A673 (cell line): ENCODE data around the gene ZEB2. TPM values are rescaled to one million over a fixed set of nuclear protein-coding genes. Genes with fewer than 3 reads are reported as not detected.

Experiments
- BruUV-seq: library from RNA; stranded (reverse); fragments of 400-500 nt; replicated peaks from 2 replicates; lab custom pipeline; 2021; lab: Mats Ljungman, UMichigan
- CTCF ChIA-PET: fragments of 300-600 bp; sonication (Branson Sonifier 250); formaldehyde crosslinking; loops from one replicate; lab custom pipeline; 2022; ENCODE audit warnings: antibody characterized with exemption; lab: Charles Lee
- POLR2A ChIA-PET: fragments of 300-600 bp; sonication (Branson Sonifier 250); formaldehyde crosslinking; loops from one replicate; lab custom pipeline; 2022; ENCODE audit warnings: antibody characterized with exemption; ENCODE audit not compliant: low non-redundant PET; lab: Charles Lee
- DNase-seq: peaks from one replicate; pipeline ENCODE4 v3.0.0-alpha.2; 2015; ENCODE audit warnings: low spot score
- H3K27ac ChIP-seq: fragments of 200-600 bp; sonication (generic); 2 replicates; pipeline ENCODE4 v1.5.1; 2016; ENCODE audit warnings: mixed run types, low read depth, mild to moderate bottlenecking, mixed read lengths, antibody characterized with exemption, low read length; ENCODE audit not compliant: poor library complexity, severe bottlenecking
- H3K27me3 ChIP-seq: fragments of 200-600 bp; sonication (generic); replicated peaks from 2 replicates; pipeline ENCODE4 v1.6.1; 2017; ENCODE audit warnings: mixed run types, low read depth, mild to moderate bottlenecking, mixed read lengths, antibody characterized with exemption, low read length; ENCODE audit not compliant: insufficient read depth, poor library complexity
- H3K36me3 ChIP-seq: fragments of 200-600 bp; sonication (generic); 2 replicates; pipeline ENCODE4 v1.6.1; 2016; ENCODE audit warnings: mixed run types, mild to moderate bottlenecking, mixed read lengths, antibody characterized with exemption, low read length; ENCODE audit not compliant: insufficient read depth, poor library complexity, severe bottlenecking
- H3K4me1 ChIP-seq: fragments of 200-600 bp; sonication (generic); 2 replicates; pipeline ENCODE4 v1.6.1; 2017; ENCODE audit warnings: mixed run types, mild to moderate bottlenecking, mixed read lengths, antibody characterized with exemption, low read length; ENCODE audit not compliant: insufficient read depth, poor library complexity, severe bottlenecking
- H3K4me3 ChIP-seq: fragments of 200-600 bp; sonication (generic); 2 replicates; pipeline ENCODE4 v1.5.1; 2016; ENCODE audit warnings: low read depth, mixed run types, mild to moderate bottlenecking, mixed read lengths, low read length; ENCODE audit not compliant: poor library complexity, severe bottlenecking
- H3K9me3 ChIP-seq: fragments of 200-600 bp; sonication (generic); 2 replicates; pipeline ENCODE4 v1.6.1; 2016; ENCODE audit warnings: mixed run types, low read depth, mild to moderate bottlenecking, mixed read lengths, antibody characterized with exemption, low read length; ENCODE audit not compliant: poor library complexity, severe bottlenecking
- EZH2 ChIP-seq: fragments of 200-600 bp; sonication (generic); IDR thresholded peaks from 2 replicates; pipeline ENCODE4 v1.6.1; 2017; ENCODE audit warnings: borderline replicate concordance, low read depth, mild to moderate bottlenecking, mixed read lengths, antibody characterized with exemption, low read length; ENCODE audit not compliant: poor library complexity, severe bottlenecking
- intact Hi-C: fragments of 100-400 bp; cut with micrococcal nuclease; formaldehyde crosslinking; loops from one replicate; pipeline ENCODE4 v1.10.0; 2022; ENCODE audit not compliant: unreplicated experiment
- total RNA-seq: library from RNA; stranded (reverse); gene quantifications from 2 replicates; pipeline ENCODE4 v1.2.3, GENCODE V29; 2021
- TF ChIP-seq, protein P1 (sequence below): fragments of 300-800, 200-600 bp; sonication (generic); conservative IDR thresholded peaks from 2 replicates; pipeline ENCODE4 v1.5.1; 2017; ENCODE audit warnings: low read depth, mild to moderate bottlenecking, antibody characterized with exemption, low read length, moderate library complexity, mixed read lengths

The ZEB2 gene
- total RNA-seq, 1 experiment from 2014 or later = 146 TPM

DNA sequence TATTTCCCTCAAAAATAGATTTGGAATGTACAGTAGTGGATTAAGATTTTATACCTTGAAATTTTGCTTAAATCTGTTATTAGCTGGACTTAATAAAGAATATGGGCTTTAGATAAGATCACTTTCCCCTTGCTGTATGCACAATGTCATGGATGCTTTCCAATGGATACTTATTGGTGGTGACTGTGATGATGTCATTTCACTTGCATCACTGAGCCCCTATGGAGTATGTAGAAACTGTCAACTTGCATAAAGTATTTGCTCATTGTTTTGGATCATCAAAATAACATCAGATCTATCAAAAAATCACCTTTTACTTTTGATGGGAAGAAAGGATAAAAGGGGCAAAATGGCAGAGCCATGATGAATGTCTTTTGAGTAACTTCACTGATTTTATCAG, 112.7 kb downstream of the ZEB2 start:
- no peak overlapping the region for H3K4me3 ChIP-seq
- no peaks in the 10 kb centered on the region for H3K9me3 ChIP-seq
- intact Hi-C loops = no loop called here
- peaks cover 7% of the 10 kb centered on the region for H3K4me1 ChIP-seq
- no peak for DNase-seq
- peaks cover 66% of the 10 kb centered on the region for H3K36me3 ChIP-seq
- no peak overlapping the region for H3K27ac ChIP-seq
- TF ChIP-seq, protein P1, sequence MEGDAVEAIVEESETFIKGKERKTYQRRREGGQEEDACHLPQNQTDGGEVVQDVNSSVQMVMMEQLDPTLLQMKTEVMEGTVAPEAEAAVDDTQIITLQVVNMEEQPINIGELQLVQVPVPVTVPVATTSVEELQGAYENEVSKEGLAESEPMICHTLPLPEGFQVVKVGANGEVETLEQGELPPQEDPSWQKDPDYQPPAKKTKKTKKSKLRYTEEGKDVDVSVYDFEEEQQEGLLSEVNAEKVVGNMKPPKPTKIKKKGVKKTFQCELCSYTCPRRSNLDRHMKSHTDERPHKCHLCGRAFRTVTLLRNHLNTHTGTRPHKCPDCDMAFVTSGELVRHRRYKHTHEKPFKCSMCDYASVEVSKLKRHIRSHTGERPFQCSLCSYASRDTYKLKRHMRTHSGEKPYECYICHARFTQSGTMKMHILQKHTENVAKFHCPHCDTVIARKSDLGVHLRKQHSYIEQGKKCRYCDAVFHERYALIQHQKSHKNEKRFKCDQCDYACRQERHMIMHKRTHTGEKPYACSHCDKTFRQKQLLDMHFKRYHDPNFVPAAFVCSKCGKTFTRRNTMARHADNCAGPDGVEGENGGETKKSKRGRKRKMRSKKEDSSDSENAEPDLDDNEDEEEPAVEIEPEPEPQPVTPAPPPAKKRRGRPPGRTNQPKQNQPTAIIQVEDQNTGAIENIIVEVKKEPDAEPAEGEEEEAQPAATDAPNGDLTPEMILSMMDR = no peak
- TF ChIP-seq EZH2 = no peak
- CTCF ChIA-PET = no interaction called here
- H3K27me3 ChIP-seq = no peaks in the 10 kb centered on the region
- BruUV-seq = no TSS peak
- POLR2A ChIA-PET = no interaction called here

DNA sequence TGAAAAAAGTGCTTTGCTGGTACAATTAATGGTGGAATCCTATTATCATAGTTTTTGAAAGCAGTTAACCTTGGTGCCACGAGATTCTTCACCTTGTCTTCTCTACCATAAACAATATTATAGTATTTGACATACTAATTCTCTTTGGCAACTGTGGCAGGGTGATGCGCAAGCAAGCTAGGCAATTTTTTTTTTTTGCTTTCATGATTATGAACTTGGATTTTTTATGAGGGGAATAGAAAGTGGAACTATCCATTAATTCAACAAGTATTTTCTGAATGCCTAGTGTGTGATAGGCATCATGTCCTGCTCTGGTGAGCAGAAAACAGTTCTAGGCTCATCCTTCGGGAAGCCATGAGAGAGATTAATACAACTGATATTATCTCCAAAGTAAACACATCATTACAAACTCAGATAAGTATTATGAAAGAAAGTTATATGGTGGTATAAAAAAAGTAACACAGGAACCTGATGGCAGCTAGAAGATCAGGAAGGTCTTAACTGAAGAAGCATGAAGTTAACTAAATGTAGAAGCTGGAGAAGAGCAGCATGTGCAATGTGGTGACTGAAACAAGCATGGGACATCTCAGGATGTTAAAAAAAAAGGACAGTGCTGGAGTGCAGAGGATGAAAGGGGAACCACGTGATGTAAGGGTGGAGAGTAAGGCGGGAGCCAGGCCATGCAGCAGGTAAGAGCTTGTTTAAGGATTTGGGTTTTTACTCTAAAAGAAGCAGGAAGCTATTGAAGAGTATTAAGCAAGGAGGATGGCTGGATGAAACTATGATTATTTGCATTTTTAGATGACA, 113.7 kb downstream of the ZEB2 start:
- intact Hi-C loops = no loop called here
- H3K4me1 ChIP-seq = peaks cover 7% of the 10 kb centered on the region
- no peak for DNase-seq
- no peaks in the 10 kb centered on the region for H3K27me3 ChIP-seq
- no peak overlapping the region for H3K4me3 ChIP-seq
- H3K36me3 ChIP-seq = peaks cover 70% of the 10 kb centered on the region
- TF ChIP-seq, protein P1 = no peak
- TF ChIP-seq EZH2 = no peak
- no peak overlapping the region for H3K27ac ChIP-seq
- BruUV-seq = no TSS peak
- H3K9me3 ChIP-seq = no peaks in the 10 kb centered on the region
- ChIA-PET POLR2A (no interaction called here), CTCF (no interaction called here)

DNA sequence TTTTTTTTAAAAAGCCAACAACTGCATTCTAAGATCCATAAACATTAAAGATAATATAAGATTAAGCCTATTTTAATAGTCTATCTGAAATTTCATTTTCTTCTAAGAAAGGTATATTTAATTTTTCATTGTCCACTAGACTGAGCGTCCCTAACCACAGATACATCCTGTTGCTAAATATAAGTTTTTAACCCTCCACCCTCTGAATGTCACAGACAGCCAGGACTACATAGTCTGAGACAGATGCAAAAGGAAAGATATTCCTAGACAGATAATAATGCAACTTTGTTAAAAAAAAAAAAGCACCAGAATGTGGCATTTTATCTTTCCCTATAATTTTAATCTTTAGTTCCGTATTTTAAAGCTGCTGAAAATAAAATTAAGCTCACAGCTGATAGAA, 114.6 kb downstream of the ZEB2 start:
- no peaks in the 10 kb centered on the region for H3K27me3 ChIP-seq
- H3K36me3 ChIP-seq = peaks cover 75% of the 10 kb centered on the region
- peaks cover 7% of the 10 kb centered on the region for H3K4me1 ChIP-seq
- POLR2A ChIA-PET = no interaction called here
- CTCF ChIA-PET = no interaction called here
- TF ChIP-seq, protein P1 = no peak
- no peak for TF ChIP-seq EZH2
- H3K4me3 ChIP-seq = no peak overlapping the region
- BruUV-seq = no TSS peak
- intact Hi-C loops = no loop called here
- no peak overlapping the region for H3K27ac ChIP-seq
- DNase-seq = no peak
- no peaks in the 10 kb centered on the region for H3K9me3 ChIP-seq
